Stimulated activated CD8-positive, alpha-beta memory T cell treated with anti-CD3 and anti-CD28 coated beads, Interleukin-15, amount 100 ng/mL, for 48 hours (primary cell): ENCODE measurements around the gene RAPGEF4.
"Not testable (repeated sequence)": the region's sequence is repeated elsewhere in the genome, so short reads cannot be mapped to it uniquely, and the experiment has no call there.

Experiments used
- DNase-seq, 2 donors: peaks; one replicate each; pipeline ENCODE4 v3.0.0-alpha.2; 2020; ENCODE audit warnings: low read depth in 2 of 2

Gene RAPGEF4

GRCh38 chr2:173033084-173033483, 297.4 kb downstream of the RAPGEF4 start:
- no peak for DNase-seq

- no peak for DNase-seq
Observed at GRCh38 chr2:173034143-173034542, 298.5 kb downstream of the RAPGEF4 start.

DNA sequence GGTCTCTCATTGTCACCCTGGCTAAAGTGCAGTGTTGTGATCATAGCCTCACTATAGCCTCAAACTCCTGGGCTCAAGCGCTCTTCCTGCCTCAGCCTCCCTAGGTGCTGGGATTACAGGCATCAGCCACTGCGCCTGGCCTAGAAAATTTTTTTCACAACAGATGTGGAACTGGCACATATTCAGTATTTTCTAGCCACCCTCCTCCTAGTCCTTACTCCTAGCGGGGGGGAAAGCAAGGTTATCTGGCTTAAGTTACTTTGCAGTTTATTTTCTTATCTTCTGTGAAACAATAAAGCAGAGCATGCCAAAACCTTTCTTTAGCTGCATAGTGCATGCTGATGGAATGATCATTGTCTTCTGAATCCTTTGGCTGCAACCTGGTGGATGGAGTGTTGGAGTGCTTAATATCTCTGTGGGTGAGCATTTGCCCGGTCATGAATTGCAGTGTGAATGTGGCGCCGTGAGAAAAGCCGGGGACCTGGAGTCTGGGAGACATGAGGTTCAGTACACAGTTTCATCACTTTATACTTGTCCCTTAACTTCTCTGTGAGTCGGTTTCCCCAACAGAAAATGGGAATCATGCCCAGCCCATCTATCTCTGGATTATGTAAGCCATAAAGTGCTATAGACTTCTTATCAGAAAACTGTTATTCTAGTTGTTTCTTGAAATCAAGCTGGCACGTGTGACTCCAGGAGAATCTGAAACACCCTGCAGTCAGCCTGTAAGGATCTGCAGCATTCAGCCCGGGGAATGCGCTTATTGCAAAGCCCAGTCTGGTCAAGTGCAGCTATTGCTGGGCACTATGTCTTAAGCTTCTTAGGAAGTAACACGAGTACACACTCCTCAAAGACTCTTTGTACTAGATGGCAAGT, 301.8 kb downstream of the RAPGEF4 start:
- no peak for DNase-seq

DNA sequence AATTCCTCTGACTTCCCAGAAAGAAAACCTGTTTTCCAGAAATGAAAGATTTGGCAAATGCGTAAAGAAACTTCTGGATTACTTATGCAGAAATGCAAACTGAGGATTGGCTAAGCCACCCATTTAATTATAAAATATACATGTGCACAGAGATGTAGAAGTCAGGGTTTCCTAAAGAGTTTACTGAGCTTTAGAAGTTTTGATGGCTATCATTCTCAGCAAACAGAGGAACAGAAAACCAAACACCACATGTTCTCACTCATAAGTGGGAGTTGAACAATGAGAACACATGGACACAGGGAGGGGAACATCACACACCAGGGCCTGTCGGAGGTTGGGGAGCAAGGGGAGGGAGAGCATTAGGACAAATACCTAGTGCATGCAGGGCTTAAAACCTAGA, 302.6 kb downstream of the RAPGEF4 start:
- DNase-seq, result not testable (repeated sequence)

DNA sequence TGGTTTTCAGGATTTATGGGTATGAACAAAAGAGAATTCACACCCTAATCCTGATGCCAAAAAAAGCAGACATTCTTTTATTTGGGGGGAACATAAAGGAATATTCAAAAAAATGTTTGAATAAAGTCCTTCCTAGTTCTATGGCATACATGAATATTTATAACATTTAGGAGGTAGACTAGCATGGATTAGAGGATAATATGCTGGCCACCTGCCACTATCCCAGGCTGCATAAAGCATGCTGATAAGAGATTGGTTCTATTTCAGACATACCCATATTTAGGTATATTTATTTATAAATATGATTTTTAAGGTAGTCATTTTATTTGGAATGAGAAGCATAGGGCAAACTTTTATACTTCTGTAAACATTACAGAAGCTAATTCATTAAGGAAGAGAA, 305.1 kb downstream of the RAPGEF4 start:
- no peak for DNase-seq

DNA sequence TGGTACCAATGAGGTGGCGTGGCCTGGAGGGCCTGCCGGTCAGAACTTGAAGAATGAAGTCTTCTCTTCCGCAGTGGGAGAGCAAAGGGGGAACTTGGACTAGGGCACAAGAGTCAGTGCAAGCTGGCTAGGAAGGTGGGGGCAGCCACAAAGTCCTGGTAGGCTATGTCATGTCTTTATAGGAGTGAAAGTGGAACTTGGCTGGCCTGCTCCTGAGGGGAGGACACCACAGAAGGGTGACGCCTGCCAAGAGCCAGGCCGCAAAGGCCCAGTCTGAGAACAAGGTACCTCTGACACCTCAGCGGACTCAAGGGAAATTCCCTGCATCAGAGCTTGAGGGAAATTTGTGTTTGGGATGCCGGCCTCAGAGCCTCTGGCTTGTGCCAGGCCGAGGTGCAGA, 307.8 kb downstream of the RAPGEF4 start:
- DNase-seq, result no peak

- DNase-seq, result no peak
Observed at GRCh38 chr2:173043897-173044519, 308.4 kb downstream of the RAPGEF4 start.

- no peak for DNase-seq
Observed at GRCh38 chr2:173044686-173045085, 309.0 kb downstream of the RAPGEF4 start.

DNA sequence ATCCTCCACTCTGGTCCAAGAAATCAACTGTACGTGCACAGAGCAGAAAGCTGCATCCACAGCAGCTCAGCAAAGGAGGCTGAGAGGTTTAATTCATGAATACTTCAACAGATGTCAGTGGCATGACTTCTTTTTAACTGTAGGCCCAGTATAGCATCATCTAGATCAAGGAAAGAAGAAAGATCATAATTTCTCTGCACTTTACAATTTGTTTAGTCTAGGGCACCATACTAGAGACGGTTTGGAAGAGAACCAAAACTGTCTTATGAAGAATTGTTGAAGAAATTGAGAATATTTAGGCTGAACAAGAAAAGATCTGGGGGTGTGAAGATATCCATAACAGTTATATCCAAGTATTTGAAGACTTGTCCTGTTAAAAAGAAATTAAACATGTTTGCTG, 309.5 kb downstream of the RAPGEF4 start:
- DNase-seq, result no peak

GRCh38 chr2:173048522-173048896, 312.9 kb downstream of the RAPGEF4 start:
- no peak for DNase-seq

GRCh38 chr2:173048897-173049661, 313.4 kb downstream of the RAPGEF4 start:
- DNase-seq, result peak; percentile 12 to 46

- DNase-seq, result no peak
Observed at GRCh38 chr2:173049831-173050230, 314.2 kb downstream of the RAPGEF4 start.

GRCh38 chr2:173050684-173051083, 315.0 kb downstream of the RAPGEF4 start:
- DNase-seq, result no peak

DNA sequence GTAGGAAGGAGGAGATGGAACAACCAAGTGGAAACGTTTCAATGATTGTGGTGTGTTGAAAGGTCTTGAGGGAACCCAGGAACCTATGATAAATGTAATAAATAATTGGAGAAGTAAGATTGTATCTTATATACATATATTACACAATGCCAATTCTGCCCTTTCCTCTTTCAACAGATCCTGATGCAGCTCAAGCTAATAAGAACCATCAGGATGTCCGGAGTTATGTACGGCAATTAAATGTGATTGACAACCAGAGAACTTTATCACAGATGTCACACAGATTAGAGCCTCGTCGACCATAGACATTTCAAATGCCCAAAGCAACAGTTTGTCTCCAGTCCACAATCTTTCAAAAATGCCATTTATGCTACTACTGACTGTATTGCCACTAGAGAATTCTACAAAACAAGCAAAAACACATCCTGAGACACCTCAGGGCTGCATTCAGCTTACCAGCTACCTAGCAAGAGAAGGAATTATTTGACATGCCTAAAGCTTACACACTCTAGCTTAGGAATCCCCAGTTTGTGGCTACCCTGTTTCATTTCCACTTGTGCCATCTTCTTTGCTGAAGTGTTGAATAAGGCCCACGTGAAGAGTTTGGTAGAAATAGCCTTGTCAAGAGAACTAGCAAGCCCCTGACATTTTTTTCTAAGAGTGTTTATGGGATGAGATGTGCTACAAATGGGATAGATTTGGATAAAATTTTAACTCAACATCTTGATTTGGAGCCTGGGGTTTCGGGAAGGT, 316.0 kb downstream of the RAPGEF4 start:
- DNase-seq, result no peak

- DNase-seq, result no peak
Observed at GRCh38 chr2:173053043-173053699, 317.5 kb downstream of the RAPGEF4 start.

GRCh38 chr2:173054466-173054865, 318.8 kb downstream of the RAPGEF4 start:
- no peak for DNase-seq

GRCh38 chr2:173056705-173057364, 321.2 kb downstream of the RAPGEF4 start:
- DNase-seq, result no peak

DNA sequence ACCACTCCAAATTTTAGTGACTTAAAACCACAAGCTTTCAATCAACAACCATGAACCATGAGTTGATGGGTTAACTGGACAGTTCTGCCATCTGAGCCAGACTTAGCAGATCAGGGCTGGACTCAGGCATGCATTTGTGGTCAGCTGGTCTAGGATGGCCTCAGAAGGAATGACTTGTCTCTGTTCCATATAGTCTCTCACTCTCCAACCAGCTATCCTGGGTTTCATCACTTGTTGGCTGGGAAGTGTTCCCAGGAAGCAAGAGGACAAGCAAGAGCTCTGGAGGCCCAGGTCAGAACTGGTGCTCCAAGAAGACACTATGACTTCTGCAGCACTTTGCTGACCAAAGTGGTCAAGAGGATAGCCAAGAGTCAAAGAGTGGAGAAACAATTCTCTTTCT, 322.5 kb downstream of the RAPGEF4 start:
- DNase-seq, result no peak

DNA sequence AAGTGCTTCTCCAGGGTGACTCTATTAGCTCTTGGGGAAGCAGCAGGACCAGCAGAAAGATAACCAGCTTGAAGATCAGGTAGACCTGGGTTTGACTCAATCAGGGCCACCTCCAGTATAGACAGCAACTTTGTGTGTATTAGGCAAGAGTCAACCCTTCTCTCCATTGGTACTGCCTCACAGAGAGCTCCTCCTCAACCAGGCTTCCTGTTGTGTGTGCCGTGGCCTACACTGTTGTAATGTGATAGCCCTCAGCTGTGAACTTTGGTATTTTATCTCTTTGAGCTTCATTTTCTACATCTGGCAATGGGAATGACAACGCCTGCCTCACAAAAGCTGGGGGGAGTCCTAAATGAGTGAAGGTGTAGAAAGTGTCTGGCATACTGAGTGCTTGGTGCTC, 323.0 kb downstream of the RAPGEF4 start:
- DNase-seq, result no peak

- DNase-seq, result no peak
Observed at GRCh38 chr2:173059292-173059691, 323.6 kb downstream of the RAPGEF4 start.

DNA sequence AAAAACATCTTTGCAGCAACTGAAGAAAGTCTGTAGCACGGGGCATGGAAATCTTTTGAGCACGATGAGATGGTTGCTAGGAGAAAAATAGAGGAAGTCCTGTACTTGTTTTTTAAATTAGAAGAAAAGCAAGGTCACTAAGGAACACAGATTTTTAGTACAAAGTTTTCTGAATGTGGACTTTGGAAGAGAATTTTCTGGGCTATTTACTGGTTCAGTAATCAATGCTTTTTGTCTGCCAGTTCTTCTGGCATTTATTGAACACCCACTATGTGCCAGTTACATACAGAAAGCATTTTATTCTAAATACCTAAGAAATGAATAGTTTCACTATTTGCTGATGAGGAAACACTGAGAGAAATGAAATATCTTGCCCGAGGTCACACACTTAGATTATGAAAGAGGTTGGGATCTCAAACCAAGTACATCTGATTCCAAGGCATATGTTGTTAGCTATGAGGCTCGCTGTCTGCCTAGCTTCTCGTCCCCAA, 324.4 kb downstream of the RAPGEF4 start:
- DNase-seq, result no peak
